Right ventricle myocardium inferior (tissue), 1 donor: ENCODE measurements around the gene RALGAPA1. TPM values are rescaled to one million over a fixed set of nuclear protein-coding genes. Genes with fewer than 3 reads are reported as not detected.

Source experiments
- total RNA-seq: library from RNA; stranded (reverse); fragmentation: NEBNext Ultra II Directional; extraction: Animal tissue kit (Norgen Biotek cat#: 25700); gene quantifications from one replicate; pipeline ENCODE4 v1.2.1, GENCODE V29; 2021
- donor health status: DM: no; HTN: yes; CAD: no; lungs with severe emphysema.

Gene RALGAPA1
- total RNA-seq, 1 donor from 2014 or later = 35.6 TPM

Other genes starting within 250 kb of the RALGAPA1 start
- 11.7 TPM for gene BRMS1L, start 17.0 kb upstream of the RALGAPA1 start, total RNA-seq